ENCODE results near the gene TEX10. TPM values are rescaled to one million over a fixed set of nuclear protein-coding genes. Genes with fewer than 3 reads are reported as not detected.

TEX10 gene
- total and polyA plus RNA-seq, 2 of the 13 experiments (the other 11 are each of a cell fraction or from before 2014, with no cell fraction given) = 18.1 to 38.7 TPM

DNA sequence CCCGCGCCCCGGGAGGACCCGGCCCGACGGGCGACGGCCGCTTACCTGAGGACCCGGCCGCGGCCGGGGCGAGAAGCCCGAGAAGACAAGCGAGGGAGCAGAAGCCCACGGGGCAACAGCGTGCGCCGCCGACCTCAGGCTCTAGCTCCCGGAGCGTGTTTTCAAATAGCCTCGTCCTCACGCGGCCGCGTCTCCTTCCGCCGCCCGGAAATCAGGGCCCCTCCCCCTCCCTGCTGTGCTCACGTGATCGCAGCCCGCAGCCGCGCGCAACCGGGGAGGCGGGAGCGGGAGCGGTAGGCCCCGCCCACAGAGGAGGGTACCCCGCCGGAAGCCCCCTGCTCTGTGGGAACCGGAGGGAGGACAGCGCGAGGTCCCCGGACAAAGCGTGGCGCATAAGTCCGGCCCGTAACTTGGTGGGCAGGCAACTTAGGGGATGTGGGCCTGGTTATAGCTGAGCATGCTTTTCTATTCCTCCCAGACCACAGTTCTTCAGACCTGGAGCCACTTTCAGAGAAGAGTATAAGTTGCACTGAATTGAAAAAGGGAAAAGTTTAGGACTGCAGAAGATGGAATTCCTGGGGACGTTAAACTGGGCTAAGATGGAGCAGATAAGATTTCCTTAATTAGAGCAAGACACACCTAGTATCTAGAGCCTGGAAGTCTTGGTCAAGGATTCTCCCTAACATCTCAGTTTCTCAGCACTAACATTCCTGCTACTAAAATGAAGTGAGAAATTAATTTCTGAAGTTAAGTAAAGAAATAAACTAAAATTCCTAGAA lies at the start of gene TEX10 (continued):
- TF ChIP-seq, protein P1, sequence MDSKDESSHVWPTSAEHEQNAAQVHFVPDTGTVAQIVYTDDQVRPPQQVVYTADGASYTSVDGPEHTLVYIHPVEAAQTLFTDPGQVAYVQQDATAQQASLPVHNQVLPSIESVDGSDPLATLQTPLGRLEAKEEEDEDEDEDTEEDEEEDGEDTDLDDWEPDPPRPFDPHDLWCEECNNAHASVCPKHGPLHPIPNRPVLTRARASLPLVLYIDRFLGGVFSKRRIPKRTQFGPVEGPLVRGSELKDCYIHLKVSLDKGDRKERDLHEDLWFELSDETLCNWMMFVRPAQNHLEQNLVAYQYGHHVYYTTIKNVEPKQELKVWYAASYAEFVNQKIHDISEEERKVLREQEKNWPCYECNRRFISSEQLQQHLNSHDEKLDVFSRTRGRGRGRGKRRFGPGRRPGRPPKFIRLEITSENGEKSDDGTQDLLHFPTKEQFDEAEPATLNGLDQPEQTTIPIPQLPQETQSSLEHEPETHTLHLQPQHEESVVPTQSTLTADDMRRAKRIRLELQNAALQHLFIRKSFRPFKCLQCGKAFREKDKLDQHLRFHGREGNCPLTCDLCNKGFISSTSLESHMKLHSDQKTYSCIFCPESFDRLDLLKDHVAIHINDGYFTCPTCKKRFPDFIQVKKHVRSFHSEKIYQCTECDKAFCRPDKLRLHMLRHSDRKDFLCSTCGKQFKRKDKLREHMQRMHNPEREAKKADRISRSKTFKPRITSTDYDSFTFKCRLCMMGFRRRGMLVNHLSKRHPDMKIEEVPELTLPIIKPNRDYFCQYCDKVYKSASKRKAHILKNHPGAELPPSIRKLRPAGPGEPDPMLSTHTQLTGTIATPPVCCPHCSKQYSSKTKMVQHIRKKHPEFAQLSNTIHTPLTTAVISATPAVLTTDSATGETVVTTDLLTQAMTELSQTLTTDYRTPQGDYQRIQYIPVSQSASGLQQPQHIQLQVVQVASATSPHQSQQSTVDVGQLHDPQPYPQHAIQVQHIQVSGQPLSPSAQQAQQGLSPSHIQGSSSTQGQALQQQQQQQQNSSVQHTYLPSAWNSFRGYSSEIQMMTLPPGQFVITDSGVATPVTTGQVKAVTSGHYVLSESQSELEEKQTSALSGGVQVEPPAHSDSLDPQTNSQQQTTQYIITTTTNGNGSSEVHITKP (CRISPR knock-in tag; IDR thresholded peaks at IDR 0.05; ENCODE audit: low read depth) = peak; percentile 65; the same call in 1 of the 2 replicates
- TF ChIP-seq, protein P2, sequence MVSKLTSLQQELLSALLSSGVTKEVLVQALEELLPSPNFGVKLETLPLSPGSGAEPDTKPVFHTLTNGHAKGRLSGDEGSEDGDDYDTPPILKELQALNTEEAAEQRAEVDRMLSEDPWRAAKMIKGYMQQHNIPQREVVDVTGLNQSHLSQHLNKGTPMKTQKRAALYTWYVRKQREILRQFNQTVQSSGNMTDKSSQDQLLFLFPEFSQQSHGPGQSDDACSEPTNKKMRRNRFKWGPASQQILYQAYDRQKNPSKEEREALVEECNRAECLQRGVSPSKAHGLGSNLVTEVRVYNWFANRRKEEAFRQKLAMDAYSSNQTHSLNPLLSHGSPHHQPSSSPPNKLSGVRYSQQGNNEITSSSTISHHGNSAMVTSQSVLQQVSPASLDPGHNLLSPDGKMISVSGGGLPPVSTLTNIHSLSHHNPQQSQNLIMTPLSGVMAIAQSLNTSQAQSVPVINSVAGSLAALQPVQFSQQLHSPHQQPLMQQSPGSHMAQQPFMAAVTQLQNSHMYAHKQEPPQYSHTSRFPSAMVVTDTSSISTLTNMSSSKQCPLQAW (CRISPR knock-in tag; IDR thresholded peaks at IDR 0.05) = peak; percentile 91
- TF ChIP-seq ZNF772 (CRISPR knock-in tag; IDR thresholded peaks at IDR 0.05) (peak; percentile 89), TCF7L2 (IDR thresholded peaks at IDR 0.05; ENCODE audit: low read depth, low read length) (no peak), PRMT3 (CRISPR knock-in tag; IDR thresholded peaks at IDR 0.05; ENCODE audit: borderline replicate concordance, low read depth) (peak; percentile 96; the same call in 1 of the 2 replicates), SRSF4 (IDR thresholded peaks at IDR 0.05; ENCODE audit: low read depth, low read length, poor library complexity, severe bottlenecking) (no peak), AKAP8 (CRISPR knock-in tag; IDR thresholded peaks at IDR 0.05) (no peak), PTBP1 (IDR thresholded peaks at IDR 0.05; ENCODE audit: low read depth, low read length, poor library complexity, severe bottlenecking) (no peak), MTA3 (CRISPR knock-in tag; IDR thresholded peaks at IDR 0.05) (no peak), MXI1 (IDR thresholded peaks at IDR 0.05; ENCODE audit: borderline replicate concordance, low read depth, low read length) (peak; percentile 92; the same call in 2 of the 3 replicates)
- TF ChIP-seq, protein P3, sequence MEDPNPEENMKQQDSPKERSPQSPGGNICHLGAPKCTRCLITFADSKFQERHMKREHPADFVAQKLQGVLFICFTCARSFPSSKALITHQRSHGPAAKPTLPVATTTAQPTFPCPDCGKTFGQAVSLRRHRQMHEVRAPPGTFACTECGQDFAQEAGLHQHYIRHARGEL (CRISPR knock-in tag; IDR thresholded peaks at IDR 0.05) = no peak
- TF ChIP-seq, protein P4, sequence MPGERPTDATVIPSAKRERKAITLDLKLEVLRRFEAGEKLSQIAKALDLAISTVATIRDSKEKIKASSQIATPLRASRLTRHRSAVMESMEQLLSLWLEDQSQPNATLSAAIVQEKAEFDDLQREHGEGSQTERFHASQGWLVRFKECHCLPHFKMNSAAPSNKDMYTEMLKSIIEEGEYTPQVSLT (CRISPR knock-in tag; IDR thresholded peaks at IDR 0.05; ENCODE audit: borderline replicate concordance, low read depth) = no peak; the same call in 1 of the 2 replicates
- TF ChIP-seq, protein P5, sequence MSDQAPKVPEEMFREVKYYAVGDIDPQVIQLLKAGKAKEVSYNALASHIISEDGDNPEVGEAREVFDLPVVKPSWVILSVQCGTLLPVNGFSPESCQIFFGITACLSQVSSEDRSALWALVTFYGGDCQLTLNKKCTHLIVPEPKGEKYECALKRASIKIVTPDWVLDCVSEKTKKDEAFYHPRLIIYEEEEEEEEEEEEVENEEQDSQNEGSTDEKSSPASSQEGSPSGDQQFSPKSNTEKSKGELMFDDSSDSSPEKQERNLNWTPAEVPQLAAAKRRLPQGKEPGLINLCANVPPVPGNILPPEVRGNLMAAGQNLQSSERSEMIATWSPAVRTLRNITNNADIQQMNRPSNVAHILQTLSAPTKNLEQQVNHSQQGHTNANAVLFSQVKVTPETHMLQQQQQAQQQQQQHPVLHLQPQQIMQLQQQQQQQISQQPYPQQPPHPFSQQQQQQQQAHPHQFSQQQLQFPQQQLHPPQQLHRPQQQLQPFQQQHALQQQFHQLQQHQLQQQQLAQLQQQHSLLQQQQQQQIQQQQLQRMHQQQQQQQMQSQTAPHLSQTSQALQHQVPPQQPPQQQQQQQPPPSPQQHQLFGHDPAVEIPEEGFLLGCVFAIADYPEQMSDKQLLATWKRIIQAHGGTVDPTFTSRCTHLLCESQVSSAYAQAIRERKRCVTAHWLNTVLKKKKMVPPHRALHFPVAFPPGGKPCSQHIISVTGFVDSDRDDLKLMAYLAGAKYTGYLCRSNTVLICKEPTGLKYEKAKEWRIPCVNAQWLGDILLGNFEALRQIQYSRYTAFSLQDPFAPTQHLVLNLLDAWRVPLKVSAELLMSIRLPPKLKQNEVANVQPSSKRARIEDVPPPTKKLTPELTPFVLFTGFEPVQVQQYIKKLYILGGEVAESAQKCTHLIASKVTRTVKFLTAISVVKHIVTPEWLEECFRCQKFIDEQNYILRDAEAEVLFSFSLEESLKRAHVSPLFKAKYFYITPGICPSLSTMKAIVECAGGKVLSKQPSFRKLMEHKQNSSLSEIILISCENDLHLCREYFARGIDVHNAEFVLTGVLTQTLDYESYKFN (CRISPR knock-in tag; conservative IDR thresholded peaks at IDR 0.05) = peak; percentile 76
- TF ChIP-seq, protein P6, sequence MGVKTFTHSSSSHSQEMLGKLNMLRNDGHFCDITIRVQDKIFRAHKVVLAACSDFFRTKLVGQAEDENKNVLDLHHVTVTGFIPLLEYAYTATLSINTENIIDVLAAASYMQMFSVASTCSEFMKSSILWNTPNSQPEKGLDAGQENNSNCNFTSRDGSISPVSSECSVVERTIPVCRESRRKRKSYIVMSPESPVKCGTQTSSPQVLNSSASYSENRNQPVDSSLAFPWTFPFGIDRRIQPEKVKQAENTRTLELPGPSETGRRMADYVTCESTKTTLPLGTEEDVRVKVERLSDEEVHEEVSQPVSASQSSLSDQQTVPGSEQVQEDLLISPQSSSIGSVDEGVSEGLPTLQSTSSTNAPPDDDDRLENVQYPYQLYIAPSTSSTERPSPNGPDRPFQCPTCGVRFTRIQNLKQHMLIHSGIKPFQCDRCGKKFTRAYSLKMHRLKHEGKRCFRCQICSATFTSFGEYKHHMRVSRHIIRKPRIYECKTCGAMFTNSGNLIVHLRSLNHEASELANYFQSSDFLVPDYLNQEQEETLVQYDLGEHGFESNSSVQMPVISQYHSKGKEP (CRISPR knock-in tag; IDR thresholded peaks at IDR 0.05) = no peak
- TF ChIP-seq, protein P7, sequence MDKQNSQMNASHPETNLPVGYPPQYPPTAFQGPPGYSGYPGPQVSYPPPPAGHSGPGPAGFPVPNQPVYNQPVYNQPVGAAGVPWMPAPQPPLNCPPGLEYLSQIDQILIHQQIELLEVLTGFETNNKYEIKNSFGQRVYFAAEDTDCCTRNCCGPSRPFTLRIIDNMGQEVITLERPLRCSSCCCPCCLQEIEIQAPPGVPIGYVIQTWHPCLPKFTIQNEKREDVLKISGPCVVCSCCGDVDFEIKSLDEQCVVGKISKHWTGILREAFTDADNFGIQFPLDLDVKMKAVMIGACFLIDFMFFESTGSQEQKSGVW (CRISPR knock-in tag; IDR thresholded peaks at IDR 0.05; ENCODE audit: borderline replicate concordance) = no peak
